ENCODE results near the gene IFITM10.

IFITM10 gene
- 0.48 to 0.56 reads per million in 2 donors for total RNA-seq

- DNase-seq, result no peak
Observed at GRCh38 chr11:1750481-1750839, at the start of gene IFITM10. TSS of gene IFITM10 (minus strand) at chr11:1750595. CDS start at chr11:1750442, 153 bp downstream.

GRCh38 chr11:1797391-1798125 lies 47.2 kb upstream of the IFITM10 start:
- DNase-seq, result no peak

GRCh38 chr11:1796413-1797011 lies 46.1 kb upstream of the IFITM10 start:
- no peak for DNase-seq

GRCh38 chr11:1793081-1793480 lies 42.7 kb upstream of the IFITM10 start:
- DNase-seq, result no peak

- DNase-seq, result no peak
Observed at GRCh38 chr11:1792461-1792860, 42.1 kb upstream of the IFITM10 start.

- DNase-seq, result no peak
Observed at GRCh38 chr11:1791912-1792311, 41.5 kb upstream of the IFITM10 start.

GRCh38 chr11:1786466-1786865 lies 36.1 kb upstream of the IFITM10 start:
- no peak for DNase-seq

- no peak for DNase-seq
Observed at GRCh38 chr11:1785749-1786413, 35.5 kb upstream of the IFITM10 start.

GRCh38 chr11:1784761-1785650 lies 34.6 kb upstream of the IFITM10 start:
- no peak for DNase-seq

GRCh38 chr11:1783725-1784529 lies 33.5 kb upstream of the IFITM10 start:
- no peak for DNase-seq

GRCh38 chr11:1782831-1783724 lies 32.7 kb upstream of the IFITM10 start:
- no peak for DNase-seq

GRCh38 chr11:1782031-1782590 lies 31.7 kb upstream of the IFITM10 start:
- no peak for DNase-seq

- no peak for DNase-seq
Observed at GRCh38 chr11:1781593-1781975, 31.2 kb upstream of the IFITM10 start.

- no peak for DNase-seq
Observed at GRCh38 chr11:1780700-1781592, 30.6 kb upstream of the IFITM10 start.

- no peak for DNase-seq
Observed at GRCh38 chr11:1779806-1780699, 29.7 kb upstream of the IFITM10 start.

- no peak for DNase-seq
Observed at GRCh38 chr11:1779034-1779805, 28.8 kb upstream of the IFITM10 start.

GRCh38 chr11:1778141-1778911 lies 27.9 kb upstream of the IFITM10 start:
- DNase-seq, result no peak
